Large intestine (tissue), 3 donors: Measurements from ENCODE around the gene ZNF254. TPM values are rescaled to one million over a fixed set of nuclear protein-coding genes. Genes with fewer than 3 reads are reported as not detected.

ENCODE experiments used
- DNase-seq, 2 donors: peaks; one replicate each; pipeline versions ENCODE4 v3.0.0 to v3.0.0-alpha.2; 2013
- H3K27ac ChIP-seq: one replicate; pipeline ENCODE4 v1.5.1; 2013; ENCODE audit warnings: low read length
- H3K27me3 ChIP-seq: 2 replicates; pipeline ENCODE4 v1.6.1; 2013; ENCODE audit warnings: low read length; ENCODE audit not compliant: control insufficient read depth, insufficient read depth
- H3K36me3 ChIP-seq: 2 replicates; pipeline ENCODE4 v1.6.1; 2013; ENCODE audit warnings: low read length; ENCODE audit not compliant: control insufficient read depth, insufficient read depth
- H3K4me1 ChIP-seq: one replicate; pipeline ENCODE4 v1.6.1; 2013; ENCODE audit warnings: low read length; ENCODE audit not compliant: control insufficient read depth, insufficient read depth
- H3K4me3 ChIP-seq: one replicate; pipeline ENCODE4 v1.5.1; 2013; ENCODE audit warnings: low read length
- H3K9me3 ChIP-seq: one replicate; pipeline ENCODE4 v1.6.1; 2013; ENCODE audit warnings: mild to moderate bottlenecking, low read depth, low read length, moderate library complexity; ENCODE audit not compliant: control insufficient read depth
- WGBS: methylation state at CpG from one replicate; pipeline ENCODE4 v1.1.5; 2013; ENCODE audit warnings: low lambda C conversion rate; ENCODE audit not compliant: insufficient coverage; 5-methylcytosine and 5-hydroxymethylcytosine counted together
- polyA plus RNA-seq: library from polyadenylated mRNA; unstranded; fragments of 120-200 nt; gene quantifications from one replicate; pipeline ENCODE4 v1.2.1, GENCODE V29; 2013

ZNF254 gene
- polyA plus RNA-seq, 1 donor = 19.0 TPM

- DNase-seq = no peak
- Histone ChIP-seq H3K27ac (no peak overlapping the region), H3K27me3 (no peaks in the 10 kb centered on the region), H3K4me3 (no peak overlapping the region), H3K4me1 (no peaks in the 10 kb centered on the region), H3K9me3 (no peaks in the 10 kb centered on the region), H3K36me3 (peaks cover 19% of the 10 kb centered on the region)
- 80% methylated on average over 1 of the region's 2 CpGs for WGBS
Observed at GRCh38 chr19:24101459-24102115, 14.6 kb downstream of the ZNF254 start.

DNA sequence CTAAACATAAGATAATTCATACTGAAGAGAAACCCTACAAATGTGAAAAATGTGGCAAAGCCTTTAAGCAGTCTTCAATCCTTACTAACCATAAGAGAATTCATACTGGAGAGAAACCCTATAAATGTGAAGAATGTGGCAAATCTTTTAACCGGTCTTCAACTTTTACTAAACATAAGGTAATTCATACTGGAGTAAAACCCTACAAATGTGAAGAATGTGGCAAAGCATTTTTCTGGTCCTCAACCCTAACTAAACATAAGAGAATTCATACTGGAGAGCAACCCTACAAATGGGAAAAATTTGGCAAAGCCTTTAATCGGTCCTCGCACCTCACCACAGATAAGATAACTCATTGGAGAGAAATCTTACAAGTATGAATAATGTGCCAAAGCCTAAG is 40.6 kb downstream of the ZNF254 start:
- no peaks in the 10 kb centered on the region for H3K27me3 ChIP-seq
- H3K27ac ChIP-seq = no peak overlapping the region
- no CpG with 5 or more reads among the region's 3 CpGs for WGBS
- no peak for DNase-seq
- H3K4me3 ChIP-seq = no peak overlapping the region
- H3K36me3 ChIP-seq = peaks cover 14% of the 10 kb centered on the region
- no peaks in the 10 kb centered on the region for H3K4me1 ChIP-seq
- peaks cover 14% of the 10 kb centered on the region for H3K9me3 ChIP-seq

- Histone ChIP-seq H3K9me3 (peaks cover 26% of the 10 kb centered on the region), H3K36me3 (no peaks in the 10 kb centered on the region), H3K4me3 (no peak overlapping the region), H3K27ac (no peak overlapping the region), H3K4me1 (no peaks in the 10 kb centered on the region), H3K27me3 (no peaks in the 10 kb centered on the region)
- DNase-seq = no peak
- WGBS = no CpG with 5 or more reads among the region's 3 CpGs
Observed at GRCh38 chr19:24140099-24140498, 53.1 kb downstream of the ZNF254 start.

GRCh38 chr19:24140591-24140990 is 53.6 kb downstream of the ZNF254 start:
- Histone ChIP-seq H3K27me3 (no peaks in the 10 kb centered on the region), H3K9me3 (peaks cover 22% of the 10 kb centered on the region), H3K27ac (no peak overlapping the region), H3K4me1 (no peaks in the 10 kb centered on the region), H3K4me3 (no peak overlapping the region), H3K36me3 (no peaks in the 10 kb centered on the region)
- no peak for DNase-seq

GRCh38 chr19:24141612-24142011 is 54.6 kb downstream of the ZNF254 start:
- Histone ChIP-seq H3K4me3 (no peak overlapping the region), H3K27me3 (no peaks in the 10 kb centered on the region), H3K4me1 (no peaks in the 10 kb centered on the region), H3K36me3 (no peaks in the 10 kb centered on the region), H3K27ac (no peak overlapping the region), H3K9me3 (peaks cover 17% of the 10 kb centered on the region)
- DNase-seq = no peak

- Histone ChIP-seq H3K27me3 (no peaks in the 10 kb centered on the region), H3K9me3 (peaks cover 11% of the 10 kb centered on the region), H3K27ac (no peak overlapping the region), H3K36me3 (no peaks in the 10 kb centered on the region), H3K4me1 (no peaks in the 10 kb centered on the region), H3K4me3 (no peak overlapping the region)
- 100% methylated on average over 1 of the region's 3 CpGs for WGBS
- DNase-seq = no peak
Observed at GRCh38 chr19:24142771-24143170, 55.8 kb downstream of the ZNF254 start.

DNA sequence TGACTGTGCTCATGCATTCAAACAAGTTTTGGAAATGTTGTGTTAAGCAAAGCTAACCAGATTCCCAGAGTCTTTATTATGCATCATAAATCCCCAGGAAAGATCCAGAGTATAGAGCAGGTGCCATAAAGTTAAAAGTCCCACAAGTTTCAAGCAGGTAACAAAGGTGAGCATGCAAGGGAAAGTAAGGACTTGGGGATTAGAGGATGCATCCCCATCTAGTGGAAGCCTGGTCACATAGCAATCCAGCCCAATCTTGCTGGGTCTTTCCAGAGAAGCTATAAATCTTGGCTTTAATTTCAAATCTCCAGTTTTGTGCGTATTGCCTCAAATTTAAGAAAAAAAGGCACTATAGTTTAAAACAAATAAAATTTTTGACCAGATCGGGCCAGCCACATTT is 72.7 kb downstream of the ZNF254 start:
- Histone ChIP-seq H3K27ac (no peak overlapping the region), H3K9me3 (peaks cover 8% of the 10 kb centered on the region), H3K36me3 (no peaks in the 10 kb centered on the region), H3K27me3 (no peaks in the 10 kb centered on the region), H3K4me3 (no peak overlapping the region), H3K4me1 (no peaks in the 10 kb centered on the region)
- WGBS = no CpG with 5 or more reads among the region's 2 CpGs
- DNase-seq = peak in 1 of 2 donors; percentile 7

GRCh38 chr19:24166055-24166454 is 79.1 kb downstream of the ZNF254 start:
- Histone ChIP-seq H3K27ac (no peak overlapping the region), H3K4me1 (no peaks in the 10 kb centered on the region), H3K36me3 (no peaks in the 10 kb centered on the region), H3K4me3 (no peak overlapping the region), H3K9me3 (peaks cover 3% of the 10 kb centered on the region), H3K27me3 (no peaks in the 10 kb centered on the region)
- no peak for DNase-seq
- WGBS = 100% methylated on average over 2 of the region's 3 CpGs

DNA sequence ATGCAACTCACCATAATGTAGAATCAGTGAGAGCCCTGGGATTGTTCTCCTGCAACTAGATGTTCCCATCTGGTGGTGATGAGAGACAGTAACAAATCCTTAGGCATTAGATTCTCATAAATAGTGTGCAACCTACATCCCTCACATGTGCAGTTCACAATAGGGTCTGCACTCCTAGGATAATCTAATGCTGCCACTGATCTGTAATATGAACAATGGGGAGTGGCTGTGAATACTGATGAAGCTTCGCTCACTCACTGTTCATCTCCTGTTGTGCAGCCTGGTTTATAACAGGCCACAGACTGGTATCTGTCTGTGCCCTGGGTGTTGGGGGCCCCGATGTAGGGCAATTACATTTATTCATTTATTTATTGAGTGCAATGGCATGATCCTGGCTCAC is 86.9 kb downstream of the ZNF254 start:
- H3K27ac ChIP-seq = no peak overlapping the region
- H3K36me3 ChIP-seq = no peaks in the 10 kb centered on the region
- H3K9me3 ChIP-seq = peaks cover 13% of the 10 kb centered on the region
- no peak overlapping the region for H3K4me3 ChIP-seq
- DNase-seq = no peak
- no peaks in the 10 kb centered on the region for H3K4me1 ChIP-seq
- no peaks in the 10 kb centered on the region for H3K27me3 ChIP-seq
- no CpG with 5 or more reads among the region's 2 CpGs for WGBS

- Histone ChIP-seq H3K4me3 (no peak overlapping the region), H3K36me3 (no peaks in the 10 kb centered on the region), H3K27ac (no peak overlapping the region), H3K27me3 (no peaks in the 10 kb centered on the region), H3K4me1 (no peaks in the 10 kb centered on the region), H3K9me3 (peaks cover 32% of the 10 kb centered on the region)
- no CpG with 5 or more reads among the region's 18 CpGs for WGBS
- no peak for DNase-seq
Observed at GRCh38 chr19:24177686-24178085, 90.7 kb downstream of the ZNF254 start.

DNA sequence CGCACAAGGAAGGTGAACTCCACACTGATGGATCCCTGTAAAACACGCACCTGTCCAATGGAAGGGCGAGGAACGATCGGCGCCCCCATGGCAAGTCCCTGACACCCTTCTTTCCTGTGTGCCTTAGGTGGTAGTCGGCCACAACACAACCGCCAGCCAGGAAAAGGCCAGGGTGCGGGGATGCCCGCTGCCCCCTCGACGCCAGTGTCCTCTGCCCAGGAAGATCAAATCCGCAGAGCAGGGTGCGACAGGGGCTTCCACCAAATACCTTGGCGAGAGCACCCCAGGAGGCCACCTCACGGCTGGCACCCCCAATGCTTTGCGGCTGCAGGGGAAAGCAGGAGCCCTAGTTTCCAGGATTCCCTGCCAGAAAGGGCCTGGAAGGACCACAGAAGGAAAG is 91.2 kb downstream of the ZNF254 start:
- Histone ChIP-seq H3K27me3 (no peaks in the 10 kb centered on the region), H3K4me3 (no peak overlapping the region), H3K4me1 (no peaks in the 10 kb centered on the region), H3K36me3 (no peaks in the 10 kb centered on the region), H3K9me3 (peaks cover 32% of the 10 kb centered on the region), H3K27ac (no peak overlapping the region)
- WGBS = no CpG with 5 or more reads among the region's 17 CpGs
- no peak for DNase-seq
